AG09319 (cell line): ENCODE results near the gene FZR1.
"Not testable (repeated sequence)": the region's sequence is repeated elsewhere in the genome, so short reads cannot be mapped to it uniquely, and the experiment has no call there.

Source experiments
- DNase-seq: peaks from one replicate; pipeline ENCODE4 v3.0.0-alpha.2; 2010; ENCODE audit warnings: low read depth; ENCODE audit errors: extremely low read depth
- TF ChIP-seq, protein P1 (sequence below): IDR thresholded peaks from 2 replicates; pipeline ENCODE4 v1.5.1; 2011; ENCODE audit warnings: low read depth, mild to moderate bottlenecking, inconsistent platforms, low read length, moderate library complexity

The FZR1 gene

DNA sequence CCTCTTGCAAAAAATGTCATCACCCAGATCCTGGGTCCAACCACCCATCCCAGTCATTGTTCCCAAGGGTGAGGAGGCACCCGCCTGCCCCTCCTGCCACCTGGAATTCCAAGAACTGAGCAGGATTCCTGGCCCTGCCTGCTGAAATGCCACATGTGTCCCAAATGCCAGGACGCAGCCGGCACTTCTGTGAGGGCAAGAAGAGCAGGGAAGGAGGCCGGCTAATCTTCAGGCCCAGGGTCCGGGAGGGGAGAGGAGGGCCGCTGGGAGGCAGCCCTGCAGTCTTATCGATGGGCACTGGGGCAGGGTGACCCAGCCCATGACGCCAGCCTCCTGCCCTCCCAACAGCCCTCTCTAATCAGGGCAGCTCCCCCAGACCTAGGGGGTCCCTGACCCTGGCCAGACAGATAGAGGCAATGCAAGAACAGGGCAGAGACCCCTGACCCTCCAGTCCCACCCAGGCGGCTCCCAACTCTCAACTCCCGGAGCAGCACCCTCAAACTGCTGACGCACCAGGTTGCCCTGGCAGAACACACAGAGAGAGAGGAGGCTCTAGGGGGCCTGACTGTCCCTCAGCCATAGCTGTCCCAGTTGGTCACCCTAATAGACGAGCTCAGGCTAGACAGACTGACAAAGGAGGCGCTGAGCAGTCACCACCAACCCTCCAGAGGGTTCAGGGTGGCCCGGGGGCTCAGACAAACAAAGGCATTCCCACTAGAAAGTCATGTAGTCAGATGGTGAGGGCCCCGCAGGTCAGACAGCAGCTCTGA is 49.7 kb downstream of the FZR1 start:
- DNase-seq, result no peak
- TF ChIP-seq, protein P1, sequence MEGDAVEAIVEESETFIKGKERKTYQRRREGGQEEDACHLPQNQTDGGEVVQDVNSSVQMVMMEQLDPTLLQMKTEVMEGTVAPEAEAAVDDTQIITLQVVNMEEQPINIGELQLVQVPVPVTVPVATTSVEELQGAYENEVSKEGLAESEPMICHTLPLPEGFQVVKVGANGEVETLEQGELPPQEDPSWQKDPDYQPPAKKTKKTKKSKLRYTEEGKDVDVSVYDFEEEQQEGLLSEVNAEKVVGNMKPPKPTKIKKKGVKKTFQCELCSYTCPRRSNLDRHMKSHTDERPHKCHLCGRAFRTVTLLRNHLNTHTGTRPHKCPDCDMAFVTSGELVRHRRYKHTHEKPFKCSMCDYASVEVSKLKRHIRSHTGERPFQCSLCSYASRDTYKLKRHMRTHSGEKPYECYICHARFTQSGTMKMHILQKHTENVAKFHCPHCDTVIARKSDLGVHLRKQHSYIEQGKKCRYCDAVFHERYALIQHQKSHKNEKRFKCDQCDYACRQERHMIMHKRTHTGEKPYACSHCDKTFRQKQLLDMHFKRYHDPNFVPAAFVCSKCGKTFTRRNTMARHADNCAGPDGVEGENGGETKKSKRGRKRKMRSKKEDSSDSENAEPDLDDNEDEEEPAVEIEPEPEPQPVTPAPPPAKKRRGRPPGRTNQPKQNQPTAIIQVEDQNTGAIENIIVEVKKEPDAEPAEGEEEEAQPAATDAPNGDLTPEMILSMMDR, result no peak

DNA sequence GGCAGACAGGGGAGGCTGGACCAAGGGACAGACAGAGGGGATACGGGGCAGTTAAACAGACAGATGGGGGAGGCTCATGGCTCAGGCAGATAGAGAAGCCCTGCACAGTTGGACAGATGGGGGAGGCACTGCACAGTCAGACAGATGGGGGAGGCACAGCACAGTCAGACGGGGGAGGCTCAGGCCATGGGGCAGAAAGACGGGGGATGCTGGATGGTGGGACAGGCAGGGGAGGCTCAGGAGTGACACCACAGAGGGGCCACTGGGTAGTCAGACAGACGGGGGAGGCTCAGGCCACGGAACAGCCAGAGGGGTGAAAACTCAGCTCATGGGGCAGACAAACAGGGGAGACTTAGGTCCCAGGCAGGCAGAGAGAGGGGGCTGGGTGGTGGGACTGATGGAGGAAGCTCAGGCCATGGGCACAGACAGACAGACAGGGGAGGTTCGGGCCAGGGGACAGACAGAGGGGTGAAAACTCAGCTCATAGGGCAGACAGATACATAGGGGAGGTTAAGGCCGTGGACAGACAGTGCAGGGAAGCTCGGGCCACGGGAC is 50.4 kb downstream of the FZR1 start:
- TF ChIP-seq, protein P1, result no peak
- no peak for DNase-seq

DNA sequence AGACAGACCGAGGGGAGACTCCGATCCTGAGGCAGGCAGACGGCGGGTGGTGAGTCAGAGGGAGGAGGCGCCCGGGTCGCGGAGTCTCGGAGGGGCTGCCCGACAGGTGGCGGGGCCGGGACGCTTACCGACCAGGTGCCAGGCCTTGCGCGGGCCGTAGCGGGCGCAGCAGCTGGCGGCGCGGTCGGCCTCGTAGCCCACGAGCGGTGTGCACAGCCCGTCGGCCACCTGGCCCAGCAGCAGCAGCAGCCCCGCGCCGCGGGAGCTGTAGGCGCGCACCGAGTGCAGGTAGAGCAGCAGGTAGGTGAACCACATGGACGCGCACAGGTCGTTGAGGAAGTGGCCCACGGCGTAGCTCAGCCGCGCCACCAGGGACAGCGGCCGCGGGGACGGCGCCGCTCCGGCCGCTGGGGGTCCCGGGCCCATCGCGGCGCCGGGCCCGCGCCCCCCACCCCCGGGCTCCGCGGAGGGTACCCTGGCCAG is 50.9 kb downstream of the FZR1 start:
- no peak for DNase-seq
- TF ChIP-seq, protein P1, result no peak

DNA sequence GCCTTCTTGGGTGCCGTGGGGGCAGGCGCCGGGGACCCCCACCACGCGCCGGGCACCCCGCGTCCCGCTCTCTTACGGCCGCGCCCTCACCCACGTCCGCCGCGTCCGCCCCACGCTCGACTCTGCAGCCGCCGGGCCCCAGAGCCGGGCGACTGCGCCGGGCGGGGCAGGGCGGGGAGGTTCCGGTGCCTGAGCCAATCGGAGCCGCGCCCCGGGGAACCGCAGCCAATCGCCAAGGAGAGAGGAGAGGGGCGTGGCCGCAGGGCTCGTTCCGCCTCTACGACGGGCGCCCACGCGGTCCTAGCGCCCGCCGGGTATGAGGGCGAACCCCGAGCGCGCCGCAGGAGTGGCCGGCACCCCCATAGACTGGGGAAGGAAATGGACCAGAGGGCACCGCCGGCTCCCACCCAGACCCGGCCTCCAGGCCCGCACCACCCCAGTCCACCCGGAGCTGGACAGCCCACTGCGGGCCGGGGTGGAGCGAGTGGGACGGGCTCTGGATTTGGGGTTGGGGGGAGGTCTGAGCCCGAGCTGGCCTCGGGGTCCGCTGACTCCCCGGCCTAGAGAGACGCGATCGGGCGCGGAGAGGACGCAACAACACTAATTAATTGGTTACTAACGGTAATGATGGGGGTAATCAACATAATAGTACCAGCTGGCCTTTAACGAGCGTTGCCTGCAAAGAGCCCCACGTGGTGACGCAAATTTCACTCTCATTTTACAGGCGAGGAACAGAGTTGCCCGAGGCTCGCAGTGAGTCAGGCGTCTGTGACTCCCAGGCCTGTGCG is 51.5 kb downstream of the FZR1 start, which contains the start of gene MFSD12:
TSS of gene MFSD12 (minus strand) at position 126 of the 788 bp plus-strand sequence. CDS start 183 bp downstream, outside the sequence.
- DNase-seq, result peak; percentile 73
- TF ChIP-seq, protein P1, result no peak

DNA sequence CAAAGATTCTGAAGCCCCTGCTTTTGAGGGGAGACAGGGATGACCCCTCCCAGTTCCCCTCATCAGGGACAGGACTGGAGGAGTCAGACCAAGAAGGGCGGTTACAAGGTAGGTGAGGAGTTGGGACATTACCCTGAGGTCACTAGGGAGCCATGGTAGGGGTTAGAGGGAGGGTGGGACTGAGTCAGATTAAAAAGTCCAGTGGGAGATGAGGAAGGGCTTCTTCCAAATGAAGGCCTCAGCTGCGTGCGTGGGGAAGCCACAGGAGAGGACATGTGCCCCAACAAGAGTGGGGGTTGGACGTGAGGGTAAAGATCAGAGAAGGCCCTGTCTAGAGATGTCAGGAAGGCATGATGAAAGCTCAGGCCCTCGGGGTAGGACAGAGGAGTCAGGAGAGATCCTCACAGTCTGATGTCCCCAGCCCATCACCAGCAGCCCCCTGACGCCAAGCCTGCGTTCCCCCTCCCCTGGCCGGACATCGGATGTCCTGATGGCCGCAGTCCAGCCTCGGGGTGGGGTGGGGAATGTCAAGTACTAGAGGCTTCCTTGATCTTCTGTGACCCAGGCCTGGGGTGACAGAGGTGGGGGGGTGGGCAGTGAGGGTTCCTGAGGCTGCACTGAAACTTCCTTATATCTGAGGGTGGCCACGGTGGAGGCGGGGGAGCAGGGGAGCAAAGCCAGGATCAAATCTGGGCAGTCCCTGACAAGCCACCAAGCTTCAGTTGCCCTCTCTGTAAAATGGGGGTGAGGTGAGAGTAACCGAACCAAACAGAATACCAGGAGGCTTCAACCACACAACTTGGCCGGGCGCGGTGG is 57.8 kb downstream of the FZR1 start:
- DNase-seq, result no peak
- TF ChIP-seq, protein P1, result no peak

DNA sequence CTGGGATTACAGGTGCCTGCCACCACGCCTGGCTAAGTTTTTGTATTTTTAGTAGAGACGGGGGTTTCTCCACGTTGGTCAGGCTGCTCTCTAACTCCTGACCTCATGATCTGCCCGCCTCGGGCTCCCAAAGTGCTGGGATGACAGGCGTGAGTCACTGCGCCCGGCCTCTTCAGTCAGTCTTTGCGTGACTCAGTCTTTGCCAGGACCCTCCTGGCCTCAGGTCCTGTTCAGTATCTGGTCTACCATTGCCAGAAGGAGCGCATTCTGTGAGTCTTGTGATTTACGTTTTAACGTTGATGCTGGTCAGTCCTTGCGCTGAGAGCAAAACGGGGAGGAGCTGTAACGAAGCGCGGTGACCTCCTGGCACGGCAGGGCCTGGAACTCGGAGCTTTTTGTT is 59.0 kb downstream of the FZR1 start:
- TF ChIP-seq, protein P1, result no peak
- no peak for DNase-seq

DNA sequence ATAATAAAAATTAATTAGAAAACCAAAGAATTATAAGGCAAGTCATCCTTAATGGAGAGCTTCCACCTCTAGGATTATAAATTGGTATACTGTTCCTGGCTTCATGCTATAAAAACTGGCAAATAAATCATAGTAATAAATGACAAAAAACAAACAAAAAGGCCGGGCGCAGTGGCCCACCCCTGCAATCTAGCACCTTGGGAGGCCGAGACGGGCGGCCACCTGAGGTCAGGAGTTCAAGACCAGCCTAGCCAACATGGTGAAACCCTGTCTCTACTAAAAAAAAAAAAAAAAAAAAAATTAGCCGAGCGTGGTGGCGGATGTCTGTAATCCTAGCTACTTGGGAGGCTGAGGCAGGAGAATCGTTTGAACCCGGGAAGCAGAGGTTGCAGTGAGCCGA is 63.9 kb downstream of the FZR1 start:
- not testable (repeated sequence) for DNase-seq
